ENCODE results near the gene RNF166. TPM values are rescaled to one million over a fixed set of nuclear protein-coding genes. Genes with fewer than 3 reads are reported as not detected.
A peak's percentile ranks its signal among the peaks of the same experiment; 100 is the strongest.

Gene RNF166
- total and polyA plus RNA-seq, 2 of the 13 experiments (the other 11 are each of a cell fraction or from before 2014, with no cell fraction given) = 21.4 to 23.0 TPM

GRCh38 chr16:88651276-88651988 is 54.8 kb downstream of the RNF166 start (continued):
- TF ChIP-seq UBTF (CRISPR knock-in tag; IDR thresholded peaks at IDR 0.05) (peak; percentile 73), RCOR2 (CRISPR knock-in tag; IDR thresholded peaks at IDR 0.05) (peak; percentile 76), NFKBIZ (CRISPR knock-in tag; IDR thresholded peaks at IDR 0.05) (peak; percentile 83; the same call in 1 of the 2 replicates), ZHX1 (CRISPR knock-in tag; IDR thresholded peaks at IDR 0.05; ENCODE audit: low read depth) (no peak), NFE2 (CRISPR knock-in tag; IDR thresholded peaks at IDR 0.05) (no peak), ZMYM4 (CRISPR knock-in tag; IDR thresholded peaks at IDR 0.05) (no peak), RERE (CRISPR knock-in tag; IDR thresholded peaks at IDR 0.05; ENCODE audit: low read depth) (peak; percentile 37; the same call in 1 of the 2 replicates), PRDM15 (CRISPR knock-in tag; IDR thresholded peaks at IDR 0.05) (no peak; the same call in 1 of the 2 replicates), ZNF225 (CRISPR knock-in tag; IDR thresholded peaks at IDR 0.05) (no peak), HOXA7 (CRISPR knock-in tag; IDR thresholded peaks at IDR 0.05) (no peak), ZNF670 (CRISPR knock-in tag; IDR thresholded peaks at IDR 0.05; ENCODE audit: borderline replicate concordance) (peak; percentile 93), ZC3H4 (CRISPR knock-in tag; IDR thresholded peaks at IDR 0.05; ENCODE audit: borderline replicate concordance) (peak; percentile 19; the same call in 1 of the 2 replicates), SCMH1 (CRISPR knock-in tag; IDR thresholded peaks at IDR 0.05; ENCODE audit: borderline replicate concordance) (no peak), RFX1 (IDR thresholded peaks at IDR 0.05) (no peak), PAWR (CRISPR knock-in tag; IDR thresholded peaks at IDR 0.05; ENCODE audit: borderline replicate concordance) (no peak)
